H9 (cell line): ENCODE results near the gene OBI1. TPM values are rescaled to one million over a fixed set of nuclear protein-coding genes. Genes with fewer than 3 reads are reported as not detected.

Experiments used
- DNase-seq: peaks from one replicate; pipeline ENCODE4 v3.0.0-alpha.2; 2017
- H2AFZ ChIP-seq: one replicate; pipeline ENCODE4 v1.6.1; 2013; ENCODE audit warnings: mild to moderate bottlenecking, low read length, control low read depth, moderate library complexity
- H2AK5ac ChIP-seq: 2 replicates; pipeline ENCODE4 v1.6.1; 2013; ENCODE audit warnings: low read length, control low read depth, mixed read lengths; ENCODE audit not compliant: insufficient read length
- H2BK120ac ChIP-seq: one replicate; pipeline ENCODE4 v1.6.1; 2013; ENCODE audit warnings: low read depth, mild to moderate bottlenecking, low read length, control low read depth, inconsistent platforms; ENCODE audit not compliant: poor library complexity, severe bottlenecking
- H2BK12ac ChIP-seq: 2 replicates; pipeline ENCODE4 v1.6.1; 2013; ENCODE audit warnings: low read length, control low read depth, mixed read lengths, low read depth; ENCODE audit not compliant: insufficient read length
- H2BK15ac ChIP-seq: 2 replicates; pipeline ENCODE4 v1.6.1; 2013; ENCODE audit warnings: low read depth, low read length, control low read depth
- H2BK20ac ChIP-seq: one replicate; pipeline ENCODE4 v1.6.1; 2013; ENCODE audit warnings: low read depth, mild to moderate bottlenecking, low read length, control low read depth, inconsistent platforms; ENCODE audit not compliant: poor library complexity, severe bottlenecking
- H2BK5ac ChIP-seq: 2 replicates; pipeline ENCODE4 v1.6.1; 2013; ENCODE audit warnings: low read length, control low read depth, mixed read lengths; ENCODE audit not compliant: insufficient read length
- H3K14ac ChIP-seq: 2 replicates; pipeline ENCODE4 v1.6.1; 2013; ENCODE audit warnings: low read length, control low read depth; ENCODE audit not compliant: insufficient read depth
- H3K18ac ChIP-seq: 2 replicates; pipeline ENCODE4 v1.6.1; 2013; ENCODE audit warnings: low read depth, mild to moderate bottlenecking, mixed read lengths, low read length, control low read depth; ENCODE audit not compliant: insufficient read length
- H3K23ac ChIP-seq: 2 replicates; pipeline ENCODE4 v1.6.1; 2013; ENCODE audit warnings: low read length, control low read depth, mixed read lengths, low read depth; ENCODE audit not compliant: insufficient read length
- H3K23me2 ChIP-seq: 2 replicates; pipeline ENCODE4 v1.6.1; 2013; ENCODE audit warnings: low read depth, mild to moderate bottlenecking, mixed read lengths, low read length, control low read depth; ENCODE audit not compliant: insufficient read length, poor library complexity, severe bottlenecking
- H3K27ac ChIP-seq: 2 replicates; pipeline ENCODE4 v1.5.1; 2013; ENCODE audit warnings: low read length, control low read depth, mixed read lengths, low read depth; ENCODE audit not compliant: insufficient read length
- H3K27me3 ChIP-seq: 2 replicates; pipeline ENCODE4 v1.6.1; 2013; ENCODE audit warnings: low read length, control low read depth, inconsistent platforms; ENCODE audit not compliant: insufficient read depth
- H3K4ac ChIP-seq: 2 replicates; pipeline ENCODE4 v1.6.1; 2013; ENCODE audit warnings: low read depth, mild to moderate bottlenecking, control low read depth, inconsistent platforms, low read length, moderate library complexity
- H3K4me1 ChIP-seq: 2 replicates; pipeline ENCODE4 v1.6.1; 2013; ENCODE audit warnings: low read length, control low read depth, inconsistent platforms; ENCODE audit not compliant: insufficient read depth
- H3K4me2 ChIP-seq: 2 replicates; pipeline ENCODE4 v1.6.1; 2013; ENCODE audit warnings: low read length, control low read depth, mixed read lengths; ENCODE audit not compliant: insufficient read length, insufficient read depth
- H3K56ac ChIP-seq: 2 replicates; pipeline ENCODE4 v1.6.1; 2013; ENCODE audit warnings: low read depth, mild to moderate bottlenecking, mixed read lengths, low read length, control low read depth; ENCODE audit not compliant: insufficient read length
- H3K79me1 ChIP-seq: 2 replicates; pipeline ENCODE4 v1.6.1; 2013; ENCODE audit warnings: low read depth, mild to moderate bottlenecking, moderate library complexity, low read length, control low read depth, inconsistent platforms; ENCODE audit not compliant: insufficient read depth, poor library complexity, severe bottlenecking
- H3K79me2 ChIP-seq: 2 replicates; pipeline ENCODE4 v1.6.1; 2013; ENCODE audit warnings: low read length, control low read depth, inconsistent platforms; ENCODE audit not compliant: insufficient read depth
- H3K9ac ChIP-seq: 2 replicates; pipeline ENCODE4 v1.6.1; 2013; ENCODE audit warnings: low read length, control low read depth, mixed read lengths; ENCODE audit not compliant: insufficient read length; ENCODE audit errors: extremely low read depth
- H3K9me3 ChIP-seq: one replicate; pipeline ENCODE4 v1.6.1; 2013; ENCODE audit warnings: low read depth, low read length, inconsistent platforms; ENCODE audit not compliant: control insufficient read depth
- H3T11ph ChIP-seq: one replicate; pipeline ENCODE4 v1.6.1; 2013; ENCODE audit warnings: mild to moderate bottlenecking, low read length, control low read depth, inconsistent platforms
- H4K20me1 ChIP-seq: one replicate; pipeline ENCODE4 v1.6.1; 2013; ENCODE audit not compliant: control insufficient read depth, insufficient read length, insufficient read depth
- H4K5ac ChIP-seq: 2 replicates; pipeline ENCODE4 v1.6.1; 2013; ENCODE audit warnings: low read depth, mild to moderate bottlenecking, mixed read lengths, low read length, control low read depth; ENCODE audit not compliant: insufficient read length
- H4K8ac ChIP-seq: replicated peaks from 2 replicates; pipeline ENCODE4 v1.6.1; 2013; ENCODE audit warnings: low read length, control low read depth, mixed read lengths, low read depth; ENCODE audit not compliant: insufficient read length
- H4K91ac ChIP-seq: 2 replicates; pipeline ENCODE4 v1.6.1; 2013; ENCODE audit warnings: low read depth, mild to moderate bottlenecking, moderate library complexity, mixed read lengths, low read length, control low read depth; ENCODE audit not compliant: insufficient read length
- H3K27ac Mint-ChIP-seq, 3 experiments: 2 replicates in 2 of 3; 3 replicates in 1 of 3; pipeline ENCODE4 v1.8.0; 2020 to 2021; ENCODE audit warnings: mixed read lengths in 3 of 3, mild to moderate bottlenecking in 1 of 3, moderate library complexity in 1 of 3
- H3K27me3 Mint-ChIP-seq: 2 replicates; pipeline ENCODE4 v1.8.0; 2021; ENCODE audit warnings: low read depth, mild to moderate bottlenecking, moderate library complexity, mixed read lengths
- H3K36me3 Mint-ChIP-seq, 3 experiments: 2 replicates in 2 of 3; 3 replicates in 1 of 3; pipeline ENCODE4 v1.8.0; 2020 to 2021; ENCODE audit warnings: low read depth in 3 of 3, mixed read lengths in 3 of 3; ENCODE audit not compliant: insufficient read depth in 1 of 3
- H3K4me1 Mint-ChIP-seq, 2 experiments: 2 replicates each; pipeline ENCODE4 v1.8.0; 2020; ENCODE audit warnings: mixed read lengths in 2 of 2
- H3K4me3 Mint-ChIP-seq, 2 experiments: 2 replicates in 1 of 2; 3 replicates in 1 of 2; pipeline ENCODE4 v1.8.0; 2020 to 2021; ENCODE audit warnings: mild to moderate bottlenecking in 2 of 2, mixed read lengths in 2 of 2, moderate library complexity in 1 of 2
- H3K9me3 Mint-ChIP-seq, 2 experiments: 2 replicates in 1 of 2; 3 replicates in 1 of 2; pipeline ENCODE4 v1.8.0; 2020; ENCODE audit warnings: mild to moderate bottlenecking in 2 of 2, mixed read lengths in 2 of 2, moderate library complexity in 1 of 2
- CTCF ChIP-seq: fragments of 200-600 bp; sonication (generic); conservative IDR thresholded peaks from 3 replicates; pipeline ENCODE4 v1.8.0; 2021; ENCODE audit warnings: antibody characterized with exemption, mild to moderate bottlenecking
- WGBS: extraction: QIAGEN DNeasy Blood & Tissue Kit; methylation state at CpG from one replicate; pipeline ENCODE4 v1.1.7; 2013; ENCODE audit warnings: missing lambda C conversion rate, low lambda C conversion rate, mixed read lengths; ENCODE audit not compliant: insufficient read length; ENCODE audit errors: extremely low coverage; 5-methylcytosine and 5-hydroxymethylcytosine counted together
- total RNA-seq: library from RNA; stranded (reverse); gene quantifications from 2 replicates; pipeline ENCODE4 v1.2.1, GENCODE V29; 2021

Gene OBI1
- total RNA-seq, 1 experiment from 2014 or later, result 24.4 TPM

- no peak overlapping the region for H3T11ph ChIP-seq
- H3K14ac ChIP-seq, result no peak overlapping the region
- no peak overlapping the region for H3K18ac ChIP-seq
- H3K4me1 Mint-ChIP-seq, result peaks cover 16 to 43% of the 10 kb centered on the region in 2 experiments
- H2AFZ ChIP-seq, result no peak overlapping the region
- H3K79me2 ChIP-seq, result no peaks in the 10 kb centered on the region
- WGBS, result no CpG with 5 or more reads among the region's 6 CpGs
- no peak overlapping the region for H4K5ac ChIP-seq
- no peak overlapping the region for H3K23ac ChIP-seq
- H4K91ac ChIP-seq, result no peak overlapping the region
- no peak overlapping the region for H3K27ac ChIP-seq
- TF ChIP-seq CTCF, result no peak
- H2BK15ac ChIP-seq, result no peak overlapping the region
- no peak overlapping the region for H3K9ac ChIP-seq
- no peak for DNase-seq
- H3K4me2 ChIP-seq, result no peak overlapping the region
- no peak overlapping the region for H3K27ac Mint-ChIP-seq
- H2BK12ac ChIP-seq, result no peak overlapping the region
- no peak overlapping the region for H2BK120ac ChIP-seq
- peaks cover 0 to 2% (median 2%) of the 10 kb centered on the region in 3 experiments; a peak in 3 of 7 replicates for H3K36me3 Mint-ChIP-seq
- H3K27me3 Mint-ChIP-seq, result peaks cover 96% of the 10 kb centered on the region
- H3K4me3 Mint-ChIP-seq, result peak overlapping the region in 1 of 2 experiments; percentile 79; a peak in 2 of 5 replicates
- no peak overlapping the region for H2BK20ac ChIP-seq
- H3K79me1 ChIP-seq, result no peaks in the 10 kb centered on the region
- H3K9me3 Mint-ChIP-seq, result peaks cover 8 to 27% of the 10 kb centered on the region in 2 experiments; a peak in 4 of 5 replicates
- no peak overlapping the region for H3K4ac ChIP-seq
- no peak overlapping the region for H2AK5ac ChIP-seq
- H3K23me2 ChIP-seq, result peaks cover 27% of the 10 kb centered on the region
- H2BK5ac ChIP-seq, result no peak overlapping the region
- H4K20me1 ChIP-seq, result no peaks in the 10 kb centered on the region
- H3K9me3 ChIP-seq, result no peaks in the 10 kb centered on the region
- H4K8ac ChIP-seq, result no peak overlapping the region
- no peaks in the 10 kb centered on the region for H3K4me1 ChIP-seq
- peaks cover 81% of the 10 kb centered on the region for H3K27me3 ChIP-seq
- H3K56ac ChIP-seq, result no peak overlapping the region
Measured at GRCh38 chr13:78599645-78600279, 59.2 kb downstream of the OBI1 start.
